Measurements from ENCODE around the gene AMOTL2.

The AMOTL2 gene

GRCh38 chr3:134365766-134366065 is 8.5 kb downstream of the AMOTL2 start:
- no peak for DNase-seq

GRCh38 chr3:134364936-134365765 is 9.1 kb downstream of the AMOTL2 start:
- DNase-seq: no peak

GRCh38 chr3:134364061-134364935 is 9.9 kb downstream of the AMOTL2 start:
- DNase-seq: no peak

- no peak for DNase-seq
These were observed 10.9 kb downstream of the AMOTL2 start for GRCh38 chr3:134363381-134363755.

- no peak for DNase-seq
These were observed 11.4 kb downstream of the AMOTL2 start for GRCh38 chr3:134362670-134363380.

- DNase-seq: no peak
These were observed 12.0 kb downstream of the AMOTL2 start for GRCh38 chr3:134362221-134362620.

- DNase-seq: no peak
These were observed 12.9 kb downstream of the AMOTL2 start for GRCh38 chr3:134361162-134361835.

- no peak for DNase-seq
These were observed 14.2 kb downstream of the AMOTL2 start for GRCh38 chr3:134360046-134360445.

GRCh38 chr3:134359121-134360010 is 14.9 kb downstream of the AMOTL2 start:
- DNase-seq: no peak

GRCh38 chr3:134357914-134358811 is 16.1 kb downstream of the AMOTL2 start:
- DNase-seq: no peak

- no peak for DNase-seq
These were observed 16.9 kb downstream of the AMOTL2 start for GRCh38 chr3:134357261-134357913.

- no peak for DNase-seq
These were observed 17.7 kb downstream of the AMOTL2 start for GRCh38 chr3:134356411-134357040.

- no peak for DNase-seq
These were observed 18.8 kb downstream of the AMOTL2 start for GRCh38 chr3:134355416-134355815.

- DNase-seq: no peak
These were observed 19.5 kb downstream of the AMOTL2 start for GRCh38 chr3:134354612-134355251.

GRCh38 chr3:134353831-134354611 is 20.2 kb downstream of the AMOTL2 start:
- no peak for DNase-seq

- no peak for DNase-seq
These were observed 20.9 kb downstream of the AMOTL2 start for GRCh38 chr3:134353171-134353825.

- no peak for DNase-seq
These were observed 22.1 kb downstream of the AMOTL2 start for GRCh38 chr3:134352031-134352671.

All from bone marrow (tissue), 2 donors.